T-helper 2 cell treated with Interferon-gamma antibody and Interleukin-4, amounts not matched to agents 100 ng/mL and 5 ng/mL, for 36 hours (primary cell): ENCODE results near the gene DOK4. TPM values are rescaled to one million over a fixed set of nuclear protein-coding genes. Genes with fewer than 3 reads are reported as not detected.

Experiments used
- intact Hi-C: fragments of 100-400 bp; cut with micrococcal nuclease; formaldehyde crosslinking; loops from one replicate; pipeline ENCODE4 v1.15.1; 2023
- total RNA-seq: library from RNA; stranded (reverse); gene quantifications from 2 replicates; pipeline ENCODE4 v1.2.3, GENCODE V29; 2022

DOK4 gene
- total RNA-seq, 1 donor from 2014 or later: 1.4 TPM

- intact Hi-C loops: no loop called here
Observed at GRCh38 chr16:57522960-57523359, 36.7 kb upstream of the DOK4 start.

GRCh38 chr16:57519796-57520360 is 33.6 kb upstream of the DOK4 start:
- intact Hi-C loops: loop anchor here (1.0 to 5.0 kb wide), 4 partner anchors 43 to 220 kb away; partner anchors contain the start of gene POLR2C

- intact Hi-C loops: loop anchor here (1.0 to 5.0 kb wide), 4 partner anchors 42 to 219 kb away; partner anchors contain the start of gene POLR2C
Observed at GRCh38 chr16:57518922-57519321, 32.6 kb upstream of the DOK4 start.

GRCh38 chr16:57518520-57518919 is 32.2 kb upstream of the DOK4 start:
- intact Hi-C loops: loop anchor here (5.0 kb wide), 1 partner anchor 41 kb away; no protein-coding TSS in a partner anchor

- intact Hi-C loops: loop anchor here (5.0 kb wide), 1 partner anchor 40 kb away; no protein-coding TSS in a partner anchor
Observed at GRCh38 chr16:57517397-57518367, 31.4 kb upstream of the DOK4 start.

GRCh38 chr16:57516773-57517172 is 30.5 kb upstream of the DOK4 start:
- intact Hi-C loops: loop anchor here (5.0 kb wide), 1 partner anchor 39 kb away; no protein-coding TSS in a partner anchor

GRCh38 chr16:57516176-57516725 is 30.0 kb upstream of the DOK4 start:
- intact Hi-C loops: loop anchor here (5.0 kb wide), 1 partner anchor 39 kb away; no protein-coding TSS in a partner anchor

GRCh38 chr16:57514791-57515600 is 28.7 kb upstream of the DOK4 start:
- intact Hi-C loops: loop anchor here (5.0 kb wide), 1 partner anchor 38 kb away; no protein-coding TSS in a partner anchor

- intact Hi-C loops: no loop called here
Observed at GRCh38 chr16:57514371-57514770, 28.1 kb upstream of the DOK4 start.

- intact Hi-C loops: no loop called here
Observed at GRCh38 chr16:57513371-57514102, 27.2 kb upstream of the DOK4 start.

- intact Hi-C loops: no loop called here
Observed at GRCh38 chr16:57512296-57513001, 26.2 kb upstream of the DOK4 start.

GRCh38 chr16:57510016-57510871 is 24.0 kb upstream of the DOK4 start:
- intact Hi-C loops: no loop called here

- intact Hi-C loops: no loop called here
Observed at GRCh38 chr16:57509231-57509923, 23.1 kb upstream of the DOK4 start.

GRCh38 chr16:57508035-57508425 is 21.7 kb upstream of the DOK4 start:
- intact Hi-C loops: no loop called here

GRCh38 chr16:57507136-57508034 is 21.1 kb upstream of the DOK4 start:
- intact Hi-C loops: no loop called here

- intact Hi-C loops: no loop called here
Observed at GRCh38 chr16:57505169-57505568, 18.9 kb upstream of the DOK4 start.

- intact Hi-C loops: no loop called here
Observed at GRCh38 chr16:57504491-57504890, 18.2 kb upstream of the DOK4 start.
